DND-41 (cell line): Measurements from ENCODE around the gene ADPGK.

Source experiments
- EZH2 ChIP-seq: IDR thresholded peaks from 3 replicates; pipeline ENCODE4 v1.6.1; 2012; ENCODE audit warnings: borderline replicate concordance, low read depth, mild to moderate bottlenecking, moderate library complexity, low read length, inconsistent platforms; ENCODE audit not compliant: severe bottlenecking
- TF ChIP-seq, protein P1 (sequence below): IDR thresholded peaks from 2 replicates; pipeline ENCODE4 v1.5.1; 2012; ENCODE audit warnings: borderline replicate concordance, low read length, moderate library complexity, mild to moderate bottlenecking; ENCODE audit not compliant: poor library complexity, severe bottlenecking; ENCODE audit errors: extremely low read depth

DNA sequence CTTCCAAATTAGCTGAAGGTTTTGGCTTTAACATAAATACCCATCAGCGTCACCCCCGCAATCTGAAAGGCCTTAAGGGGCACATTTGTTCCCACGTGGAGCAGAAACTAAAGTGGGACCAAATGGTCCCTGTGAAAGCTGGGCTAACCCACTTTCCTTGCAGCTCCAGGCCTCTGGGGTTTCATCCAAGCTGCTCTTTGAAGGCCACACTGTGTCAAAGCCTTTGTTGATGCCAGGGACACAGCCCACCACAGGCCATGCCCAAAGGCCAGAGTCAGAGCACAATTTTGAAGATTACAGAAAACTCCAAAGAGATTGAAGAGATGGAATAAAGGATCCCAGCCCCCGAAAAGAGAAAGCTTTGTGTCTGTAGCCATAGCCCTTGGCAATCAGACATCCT lies 2.7 kb upstream of the ADPGK start:
- TF ChIP-seq, protein P1, sequence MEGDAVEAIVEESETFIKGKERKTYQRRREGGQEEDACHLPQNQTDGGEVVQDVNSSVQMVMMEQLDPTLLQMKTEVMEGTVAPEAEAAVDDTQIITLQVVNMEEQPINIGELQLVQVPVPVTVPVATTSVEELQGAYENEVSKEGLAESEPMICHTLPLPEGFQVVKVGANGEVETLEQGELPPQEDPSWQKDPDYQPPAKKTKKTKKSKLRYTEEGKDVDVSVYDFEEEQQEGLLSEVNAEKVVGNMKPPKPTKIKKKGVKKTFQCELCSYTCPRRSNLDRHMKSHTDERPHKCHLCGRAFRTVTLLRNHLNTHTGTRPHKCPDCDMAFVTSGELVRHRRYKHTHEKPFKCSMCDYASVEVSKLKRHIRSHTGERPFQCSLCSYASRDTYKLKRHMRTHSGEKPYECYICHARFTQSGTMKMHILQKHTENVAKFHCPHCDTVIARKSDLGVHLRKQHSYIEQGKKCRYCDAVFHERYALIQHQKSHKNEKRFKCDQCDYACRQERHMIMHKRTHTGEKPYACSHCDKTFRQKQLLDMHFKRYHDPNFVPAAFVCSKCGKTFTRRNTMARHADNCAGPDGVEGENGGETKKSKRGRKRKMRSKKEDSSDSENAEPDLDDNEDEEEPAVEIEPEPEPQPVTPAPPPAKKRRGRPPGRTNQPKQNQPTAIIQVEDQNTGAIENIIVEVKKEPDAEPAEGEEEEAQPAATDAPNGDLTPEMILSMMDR: no peak
- TF ChIP-seq EZH2: no peak
